ENCODE measurements around the gene UTP4. TPM values are rescaled to one million over a fixed set of nuclear protein-coding genes. Genes with fewer than 3 reads are reported as not detected.

Gene UTP4
- total RNA-seq, 1 donor from 2014 or later, result 51.4 TPM

GRCh38 chr16:69190598-69190997 is 58.1 kb downstream of the UTP4 start:
- no peaks in the 10 kb centered on the region for H3K27me3 Mint-ChIP-seq
- TF ChIP-seq CTCF (IDR thresholded peaks at IDR 0.05; ENCODE audit: unreplicated experiment), result no peak
- DNase-seq (ENCODE audit: low spot score, unreplicated experiment), result no peak
- peak overlapping the region; percentile 15 for H3K27ac Mint-ChIP-seq
- peaks cover 5% of the 10 kb centered on the region for H3K9me3 Mint-ChIP-seq (ENCODE audit: low read depth)
- peaks cover 36% of the 10 kb centered on the region for H3K4me1 Mint-ChIP-seq (ENCODE audit: low read depth)
- no peak overlapping the region for H3K4me3 Mint-ChIP-seq (ENCODE audit: low read depth)
- peaks cover 6% of the 10 kb centered on the region for H3K36me3 Mint-ChIP-seq (ENCODE audit: insufficient read depth)

DNA sequence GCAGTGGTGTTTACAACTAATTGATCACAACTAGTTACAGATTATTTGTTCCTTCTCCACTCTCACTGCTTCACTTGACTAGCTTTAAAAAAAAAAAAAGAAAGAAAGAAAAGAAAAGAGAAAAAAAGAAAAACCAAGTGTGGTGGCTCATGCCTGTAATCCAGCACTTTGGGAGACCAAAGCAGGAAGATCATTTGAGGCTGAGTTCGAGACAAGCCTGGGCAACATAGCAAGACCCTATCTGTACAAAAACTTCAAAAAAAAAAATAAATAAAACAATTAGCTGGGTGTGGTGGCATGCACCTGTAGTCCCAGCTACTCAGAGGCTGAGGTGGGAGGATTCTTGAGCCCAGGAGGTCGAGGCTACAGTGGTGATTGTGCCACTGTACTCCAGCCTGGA is 58.7 kb downstream of the UTP4 start:
- no peak overlapping the region for H3K4me3 Mint-ChIP-seq (ENCODE audit: low read depth)
- H3K4me1 Mint-ChIP-seq (ENCODE audit: low read depth), result peaks cover 36% of the 10 kb centered on the region
- no peak for DNase-seq (ENCODE audit: low spot score, unreplicated experiment)
- H3K9me3 Mint-ChIP-seq (ENCODE audit: low read depth), result peaks cover 5% of the 10 kb centered on the region
- no peak for TF ChIP-seq CTCF (IDR thresholded peaks at IDR 0.05; ENCODE audit: unreplicated experiment)
- H3K36me3 Mint-ChIP-seq (ENCODE audit: insufficient read depth), result peaks cover 6% of the 10 kb centered on the region
- H3K27me3 Mint-ChIP-seq, result no peaks in the 10 kb centered on the region
- peak overlapping the region; percentile 15 for H3K27ac Mint-ChIP-seq

GRCh38 chr16:69193855-69194254 is 61.4 kb downstream of the UTP4 start:
- Mint-ChIP-seq H3K27me3 (no peaks in the 10 kb centered on the region), H3K4me1 (ENCODE audit: low read depth) (peaks cover 25% of the 10 kb centered on the region), H3K36me3 (ENCODE audit: insufficient read depth) (peaks cover 6% of the 10 kb centered on the region), H3K9me3 (ENCODE audit: low read depth) (peaks cover 5% of the 10 kb centered on the region), H3K27ac (no peak overlapping the region), H3K4me3 (ENCODE audit: low read depth) (no peak overlapping the region)
- TF ChIP-seq CTCF (IDR thresholded peaks at IDR 0.05; ENCODE audit: unreplicated experiment), result no peak
- DNase-seq (ENCODE audit: low spot score, unreplicated experiment), result no peak

DNA sequence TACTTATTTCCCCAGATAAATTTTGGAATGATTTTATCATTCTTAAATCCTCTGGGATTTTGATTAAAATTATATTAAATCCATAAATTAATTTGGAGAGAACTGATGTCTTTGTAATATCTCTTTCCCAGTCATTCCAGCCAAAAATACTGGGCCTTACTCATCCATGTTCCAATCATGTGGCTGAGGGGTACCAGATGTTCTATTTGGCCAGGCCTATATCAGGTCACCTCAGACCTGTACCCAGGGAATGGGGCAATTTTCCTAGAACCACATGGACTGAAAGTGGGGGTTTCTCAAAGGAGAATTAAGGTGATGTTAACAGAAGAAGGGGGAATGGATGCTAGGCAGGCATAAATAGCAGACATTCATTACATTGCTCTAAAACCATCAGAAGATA is 62.0 kb downstream of the UTP4 start:
- no peak overlapping the region for H3K27ac Mint-ChIP-seq
- no peak overlapping the region for H3K4me3 Mint-ChIP-seq (ENCODE audit: low read depth)
- TF ChIP-seq CTCF (IDR thresholded peaks at IDR 0.05; ENCODE audit: unreplicated experiment), result no peak
- H3K4me1 Mint-ChIP-seq (ENCODE audit: low read depth), result peaks cover 21% of the 10 kb centered on the region
- DNase-seq (ENCODE audit: low spot score, unreplicated experiment), result no peak
- peaks cover 5% of the 10 kb centered on the region for H3K9me3 Mint-ChIP-seq (ENCODE audit: low read depth)
- peaks cover 6% of the 10 kb centered on the region for H3K36me3 Mint-ChIP-seq (ENCODE audit: insufficient read depth)
- H3K27me3 Mint-ChIP-seq, result no peaks in the 10 kb centered on the region

- no peak overlapping the region for H3K27ac Mint-ChIP-seq
- peaks cover 5% of the 10 kb centered on the region for H3K9me3 Mint-ChIP-seq (ENCODE audit: low read depth)
Measured at GRCh38 chr16:69195369-69196029, 63.0 kb downstream of the UTP4 start.

More at GRCh38 chr16:69195369-69196029, 63.0 kb downstream of the UTP4 start:
- no peak for DNase-seq (ENCODE audit: low spot score, unreplicated experiment)
- H3K36me3 Mint-ChIP-seq (ENCODE audit: insufficient read depth), result peaks cover 5% of the 10 kb centered on the region
- no peaks in the 10 kb centered on the region for H3K27me3 Mint-ChIP-seq
- H3K4me1 Mint-ChIP-seq (ENCODE audit: low read depth), result peaks cover 21% of the 10 kb centered on the region
- no peak overlapping the region for H3K4me3 Mint-ChIP-seq (ENCODE audit: low read depth)
- no peak for TF ChIP-seq CTCF (IDR thresholded peaks at IDR 0.05; ENCODE audit: unreplicated experiment)
